K562 (cell line): ENCODE data around the gene PIEZO2. TPM values are rescaled to one million over a fixed set of nuclear protein-coding genes. Genes with fewer than 3 reads are reported as not detected.

ENCODE experiments used
- ATAC-seq: fragments of 200-7000 bp; cut with Tn5 transposase; 3 replicates; pipeline ENCODE4 v1.9.1; 2020; ENCODE audit warnings: moderate library complexity
- BruUV-seq: library from RNA; stranded (reverse); fragments of 400-500 nt; replicated peaks from 2 replicates; lab custom pipeline; 2021; lab: Mats Ljungman, UMichigan
- CTCF ChIA-PET: fragments of 300-600 bp; formaldehyde crosslinking; extraction: SDS; loops from one replicate; lab custom pipeline; 2021; ENCODE audit warnings: low intra/inter-chr PET ratio; lab: Yijun Ruan, JAX
- POLR2A ChIA-PET: fragments of 300-600, 350-650 bp; sonication (Branson Sonifier 250); formaldehyde crosslinking; extraction: SDS; loops from one replicate; lab custom pipeline; 2021; ENCODE audit warnings: antibody characterized with exemption, inconsistent platforms; lab: Yijun Ruan, JAX
- DNase-seq, 4 experiments: peaks; one replicate each; pipeline versions ENCODE4 v3.0.0 to v3.0.0-alpha.2; 2011 to 2018; ENCODE audit warnings: low spot score in 3 of 4, mixed read lengths in 3 of 4; ENCODE audit errors: extremely low read depth in 1 of 4
- FAIRE-seq: peaks from 2 replicates; lab custom pipeline; 2011; peaks lifted over from hg19 to GRCh38; lab: Jason Lieb, UNC
- H2AFZ ChIP-seq: 2 replicates; pipeline ENCODE4 v1.6.0; 2011; ENCODE audit warnings: low read depth, low read length, control low read depth, inconsistent platforms
- H3K27ac ChIP-seq: fragments of 200-600 bp; 3 replicates; pipeline ENCODE4 v1.8.0; 2011; ENCODE audit warnings: low read depth, mild to moderate bottlenecking, control low read depth, inconsistent platforms, low read length, moderate library complexity, mixed read lengths; ENCODE audit errors: extremely low read depth
- H3K27me3 ChIP-seq, 2 experiments: fragments of 300-600 bp in 1 of 2; 2 replicates in 1 of 2; 3 replicates in 1 of 2; pipeline versions ENCODE4 v1.6.0 to v1.8.0; 2011; ENCODE audit warnings: inconsistent platforms in 2 of 2, low read length in 2 of 2, mild to moderate bottlenecking in 1 of 2, mixed read lengths in 1 of 2, moderate library complexity in 1 of 2; ENCODE audit not compliant: control insufficient read depth in 2 of 2, insufficient read depth in 2 of 2
- H3K36me3 ChIP-seq: fragments of 300-600 bp; 3 replicates; pipeline ENCODE4 v1.8.0; 2011; ENCODE audit warnings: mild to moderate bottlenecking, low read length, inconsistent platforms; ENCODE audit not compliant: control insufficient read depth, insufficient read depth
- H3K4me1 ChIP-seq, 2 experiments: fragments of 200-600 bp in 1 of 2; replicated peaks in 1 of 2; 2 replicates in 1 of 2; 3 replicates in 1 of 2; pipeline versions ENCODE4 v1.5.1 to v1.8.0; 2011; ENCODE audit warnings: inconsistent platforms in 2 of 2, low read length in 2 of 2, mild to moderate bottlenecking in 1 of 2, mixed read lengths in 1 of 2, moderate library complexity in 1 of 2; ENCODE audit not compliant: control insufficient read depth in 2 of 2, insufficient read depth in 2 of 2
- H3K4me2 ChIP-seq: 2 replicates; pipeline ENCODE4 v1.6.1; 2011; ENCODE audit warnings: low read length, control low read depth, inconsistent platforms, mixed read lengths; ENCODE audit not compliant: insufficient read depth
- H3K4me3 ChIP-seq: fragments of 200-600 bp; sonication (generic), shearing (Covaris generic); 2 replicates; pipeline ENCODE4 v1.5.1; 2016; ENCODE audit warnings: control low read depth, inconsistent platforms
- H3K79me2 ChIP-seq: fragments of 200-600 bp; 3 replicates; pipeline ENCODE4 v1.8.0; 2011; ENCODE audit warnings: low read length, inconsistent platforms; ENCODE audit not compliant: control insufficient read depth, insufficient read depth
- H3K9ac ChIP-seq, 2 experiments: 2 replicates each; pipeline versions ENCODE4 v1.6.0 to v1.6.1; 2011; ENCODE audit warnings: low read depth in 2 of 2, low read length in 2 of 2, control low read depth in 1 of 2, inconsistent platforms in 1 of 2, mild to moderate bottlenecking in 1 of 2, mixed read lengths in 1 of 2; ENCODE audit not compliant: insufficient read depth in 1 of 2
- H3K9me1 ChIP-seq: one replicate; pipeline ENCODE4 v1.6.0; 2011; ENCODE audit warnings: inconsistent platforms, mild to moderate bottlenecking, low read length, moderate library complexity; ENCODE audit not compliant: control insufficient read depth, insufficient read depth
- H3K9me3 ChIP-seq: replicated peaks from 2 replicates; pipeline ENCODE4 v1.5.1; 2011; ENCODE audit warnings: low read depth, low read length, inconsistent platforms; ENCODE audit not compliant: control insufficient read depth, insufficient read depth
- H4K20me1 ChIP-seq: replicated peaks from 2 replicates; pipeline ENCODE4 v1.6.1; 2011; ENCODE audit warnings: low read length, inconsistent platforms, mixed read lengths; ENCODE audit not compliant: control insufficient read depth, insufficient read depth
- ATF1 ChIP-seq, 2 experiments: fragments of 450-650 bp in 1 of 2; IDR thresholded peaks; 2 replicates each; pipeline ENCODE4 v1.6.1; 2016; ENCODE audit warnings: missing compliant biosample characterization in 1 of 2, missing genetic modification characterization in 1 of 2
- CEBPB ChIP-seq: fragments of 450-650 bp; IDR thresholded peaks from 2 replicates; pipeline ENCODE4 v1.6.1; 2016; ENCODE audit warnings: missing genetic modification characterization, missing compliant biosample characterization
- NCOA2 ChIP-seq, 2 experiments: fragments of 450-650 bp; IDR thresholded peaks; 2 replicates each; pipeline ENCODE4 v1.6.1; 2018; ENCODE audit warnings: mild to moderate bottlenecking in 2 of 2, moderate library complexity in 1 of 2; ENCODE audit not compliant: partially characterized antibody in 2 of 2
- PTBP1 ChIP-seq: fragments of 200-400 bp; formaldehyde crosslinking; IDR thresholded peaks from 2 replicates; pipeline ENCODE4 v1.6.1; 2017; ENCODE audit warnings: low read depth, low read length
- U2AF1 ChIP-seq: fragments of 200-400 bp; formaldehyde crosslinking; optimal IDR thresholded peaks from 2 replicates; pipeline ENCODE3; 2017; ENCODE audit warnings: mild to moderate bottlenecking, low read depth, low read length, moderate library complexity
- WGBS: fragments of 100-300 bp; shearing (Covaris generic); methylation state at CpG from one replicate; pipeline ENCODE4 v1.1.6; 2016; ENCODE audit warnings: low coverage, mixed read lengths; ENCODE audit not compliant: insufficient coverage; ENCODE audit errors: missing lambda C conversion rate; 5-methylcytosine and 5-hydroxymethylcytosine counted together
- in situ Hi-C: fragments of 300-500 bp; cut with MboI; formaldehyde crosslinking; loops from 4 replicates; pipeline ENCODE4 v1.15.0; 2018; ENCODE audit warnings: inconsistent platforms, mixed read lengths
- intact Hi-C: fragments of 100-400 bp; cut with micrococcal nuclease; formaldehyde crosslinking; loops from 2 replicates; pipeline ENCODE4 v1.14.2; 2022
- polyA plus RNA-seq, 8 experiments: library from polyadenylated mRNA; depleted of rRNA in 4 of 8; stranded (reverse) in 5 of 8; unstranded in 3 of 8; fragments of >200 nt; fragmentation: Nextera tagmentation in 2 of 8; fragmentation: Illumina TruSeq in 1 of 8; extraction: Ambion mirVana in 2 of 8; extraction: Trizol in 1 of 8; gene quantifications; 2 replicates each; pipeline versions ENCODE4 v1.2.1 to v1.2.3, GENCODE V29; 2011 to 2014; ENCODE audit warnings: inconsistent platforms in 1 of 8, missing spikeins in 1 of 8
- total RNA-seq, 7 experiments: library from RNA; depleted of rRNA in 6 of 7; stranded (reverse); fragments of >200 nt in 6 of 7; fragmentation: Illumina TruSeq in 2 of 7; extraction: Trizol in 2 of 7; gene quantifications; 2 replicates each; pipeline versions ENCODE4 v1.2.1 to v1.2.3, GENCODE V29; 2011 to 2021; ENCODE audit warnings: low replicate concordance in 1 of 7
- TF ChIP-seq, protein P1 (sequence below): fragments of 250-450 bp; sonication (Bioruptor Pico); IDR thresholded peaks from 2 replicates; pipeline ENCODE4 v1.8.0; 2021; ENCODE audit warnings: moderate library complexity, mild to moderate bottlenecking, inconsistent platforms

PIEZO2 gene
- total and polyA plus RNA-seq, 9 of the 15 experiments (the other 6 are each of a cell fraction or from before 2014, with no cell fraction given): 0.54 to 4.1 (median 2.0) TPM

DNA sequence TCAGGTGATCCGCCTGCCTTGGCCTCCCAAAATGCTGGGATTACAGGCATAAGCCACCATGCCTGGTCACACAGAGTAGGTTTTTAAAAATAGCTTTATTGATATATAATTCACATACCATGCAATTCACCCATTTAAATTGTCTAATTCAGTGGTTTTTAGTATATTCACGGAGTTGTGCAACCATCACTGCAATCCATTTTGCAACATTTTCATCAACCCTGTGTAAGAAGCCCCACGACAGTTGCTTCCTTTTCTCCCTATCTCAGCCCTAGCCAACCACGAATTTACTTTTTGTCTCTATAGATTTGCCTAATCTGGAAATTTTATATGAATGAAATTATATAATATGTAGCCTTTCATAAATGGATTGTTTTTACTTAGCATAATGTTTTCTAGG is 357.2 kb downstream of the PIEZO2 start:
- Histone ChIP-seq H3K9me1 (no peaks in the 10 kb centered on the region), H3K79me2 (no peaks in the 10 kb centered on the region)
- BruUV-seq: no TSS peak

DNA sequence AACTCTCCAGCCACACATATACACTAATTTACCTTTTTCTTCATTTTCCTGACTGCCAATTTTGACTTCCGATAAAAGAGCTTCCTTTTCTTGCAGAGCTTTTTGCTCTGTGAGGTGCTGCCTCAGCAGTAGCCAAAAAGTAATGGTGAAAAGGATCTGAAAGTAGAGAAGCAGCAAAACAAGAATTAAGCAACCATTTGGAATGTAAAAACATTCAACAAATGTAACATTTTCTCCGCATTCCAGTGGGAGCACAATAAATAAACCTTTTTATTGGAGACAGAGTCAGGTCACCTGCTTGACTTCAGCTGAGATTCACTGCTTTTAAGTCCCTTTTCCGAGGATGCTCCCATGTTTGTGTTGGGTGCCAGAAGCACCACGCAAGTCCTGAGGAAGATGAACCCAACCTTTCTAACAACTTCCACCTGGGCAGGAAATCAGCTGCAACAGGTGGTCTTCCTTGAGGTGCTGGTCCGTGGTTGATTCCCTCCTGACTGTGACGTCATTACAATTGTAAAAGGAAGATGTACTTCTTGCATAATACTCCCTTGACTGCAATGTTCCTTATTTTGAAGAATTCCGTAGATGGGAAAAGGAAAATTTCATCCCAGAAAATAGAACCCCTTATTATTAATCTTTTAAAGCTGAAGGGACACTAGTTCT is 358.1 kb downstream of the PIEZO2 start:
- Histone ChIP-seq H3K4me1 (no peaks in the 10 kb centered on the region; a peak in 1 of 5 replicates), H3K9me1 (no peaks in the 10 kb centered on the region), H3K9ac (no peak overlapping the region), H3K9me3 (no peaks in the 10 kb centered on the region), H3K79me2 (no peaks in the 10 kb centered on the region), H3K36me3 (no peaks in the 10 kb centered on the region), H2AFZ (no peak overlapping the region; the same call in 1 of the 2 replicates), H3K27me3 (no peaks in the 10 kb centered on the region), H3K4me3 (no peak overlapping the region), H4K20me1 (no peaks in the 10 kb centered on the region), H3K4me2 (no peak overlapping the region), H3K27ac (no peak overlapping the region)
- ATAC-seq (no peak), DNase-seq (no peak), FAIRE-seq (no peak)
- ChIA-PET POLR2A (interaction anchor here (0.9 kb wide), 1 partner anchor 12 kb away, joined by 3 read pairs; no protein-coding TSS in a partner anchor), CTCF (no interaction called here)
- TF ChIP-seq PTBP1: no peak
- no peak for TF ChIP-seq ATF1 (CRISPR knock-in tag; IDR thresholded peaks at IDR 0.05)
- peak; percentile 33; the same call in 1 of the 2 replicates for TF ChIP-seq ATF1 (tag; IDR thresholded peaks at IDR 0.05)
- intact Hi-C loops (no loop called here), in situ Hi-C loops (no loop called here)
- BruUV-seq: no TSS peak
- WGBS: 9% methylated on average over 7 of the region's 7 CpGs

More for the DNA sequence above, 357.2 kb downstream of the PIEZO2 start:
- FAIRE-seq (no peak), DNase-seq (no peak), ATAC-seq (no peak)
- H2AFZ ChIP-seq: no peak overlapping the region
- no peaks in the 10 kb centered on the region for H3K9me3 ChIP-seq
- no peaks in the 10 kb centered on the region; a peak in 1 of 5 replicates for H3K4me1 ChIP-seq
- ChIA-PET CTCF (no interaction called here), POLR2A (interaction anchor here (0.6 kb wide), 1 partner anchor 245 kb away, joined by 3 read pairs; no protein-coding TSS in a partner anchor)
- WGBS: 12% methylated on average over 4 of the region's 4 CpGs
- no peaks in the 10 kb centered on the region for H3K27me3 ChIP-seq
- TF ChIP-seq CEBPB (tag) (peak; percentile 60; the same call in 1 of the 2 replicates), NCOA2 (IDR thresholded peaks at IDR 0.05; ENCODE audit: partially characterized antibody in 2 of 2) (no peak), U2AF1 (no peak)
- TF ChIP-seq, protein P1, sequence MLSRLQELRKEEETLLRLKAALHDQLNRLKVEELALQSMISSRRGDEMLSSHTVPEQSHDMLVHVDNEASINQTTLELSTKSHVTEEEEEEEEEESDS (CRISPR knock-in tag): no peak
- in situ Hi-C loops (no loop called here), intact Hi-C loops (no loop called here)
- H3K27ac ChIP-seq: no peak overlapping the region
- H3K36me3 ChIP-seq: no peaks in the 10 kb centered on the region
- H3K4me3 ChIP-seq: no peak overlapping the region
- H4K20me1 ChIP-seq: no peaks in the 10 kb centered on the region
- H3K9ac ChIP-seq: no peak overlapping the region
- no peak overlapping the region for H3K4me2 ChIP-seq
